ENCODE results near the gene ILDR1. TPM values are rescaled to one million over a fixed set of nuclear protein-coding genes. Genes with fewer than 3 reads are reported as not detected.
"Not testable (repeated sequence)": the region's sequence is repeated elsewhere in the genome, so short reads cannot be mapped to it uniquely, and the experiment has no call there.

Gene ILDR1
- total and polyA plus RNA-seq, 5 donors: not detected

- H3K4me3 ChIP-seq (ENCODE audit: low read length): no peak overlapping the region
- H3K27ac ChIP-seq (ENCODE audit: low read length): no peak overlapping the region
- no peaks in the 10 kb centered on the region for H3K27me3 ChIP-seq (ENCODE audit: control insufficient read depth, insufficient read depth)
- no peaks in the 10 kb centered on the region for H3K9me3 ChIP-seq (ENCODE audit: control insufficient read depth, low read length)
- no peaks in the 10 kb centered on the region for H3K4me1 ChIP-seq (ENCODE audit: control insufficient read depth, insufficient read depth, low read length)
- no peak for DNase-seq
- no peak for ATAC-seq
- 77% methylated on average over 4 of the region's 4 CpGs for WGBS
- intact Hi-C loops (cut with DNase I): no loop called here
Observed at GRCh38 chr3:121942116-121942786, 79.8 kb downstream of the ILDR1 start.

- no peak overlapping the region for H3K4me3 ChIP-seq (ENCODE audit: low read length)
- H3K27ac ChIP-seq (ENCODE audit: low read length): no peak overlapping the region
- DNase-seq (no peak), ATAC-seq (no peak)
- H3K27me3 ChIP-seq (ENCODE audit: control insufficient read depth, insufficient read depth): no peaks in the 10 kb centered on the region
- WGBS: 92% methylated on average over 1 of the region's 1 CpG
- H3K9me3 ChIP-seq (ENCODE audit: control insufficient read depth, low read length): no peaks in the 10 kb centered on the region
- no peaks in the 10 kb centered on the region for H3K4me1 ChIP-seq (ENCODE audit: control insufficient read depth, insufficient read depth, low read length)
- intact Hi-C loops (cut with DNase I): no loop called here
Observed at GRCh38 chr3:121941592-121941991, 80.5 kb downstream of the ILDR1 start.

GRCh38 chr3:121938141-121938855, 83.7 kb downstream of the ILDR1 start:
- H3K4me1 ChIP-seq (ENCODE audit: control insufficient read depth, insufficient read depth, low read length); H3K27ac ChIP-seq (ENCODE audit: low read length); intact Hi-C loops (cut with DNase I); DNase-seq; H3K9me3 ChIP-seq (ENCODE audit: control insufficient read depth, low read length); H3K27me3 ChIP-seq (ENCODE audit: control insufficient read depth, insufficient read depth); ATAC-seq; H3K4me3 ChIP-seq (ENCODE audit: low read length): not testable (repeated sequence)
- WGBS: 92% methylated on average over 29 of the region's 29 CpGs

Other genes starting within 250 kb of the ILDR1 start
- 10 to 100 TPM in 1 of 4 donors, 1 to 10 TPM in 3; 8.9 to 10.2 (median 9.4) TPM for gene IQCB1, start 187.2 kb downstream of the ILDR1 start, total RNA-seq
- 5.9 TPM for gene IQCB1, start 187.2 kb downstream of the ILDR1 start, polyA plus RNA-seq
- gene EAF2, start 187.0 kb downstream of the ILDR1 start, total RNA-seq: 1 to 10 TPM; 4.4 to 7.1 (median 5.3) TPM
- 6.0 TPM for gene EAF2, start 187.0 kb downstream of the ILDR1 start, polyA plus RNA-seq
- 1 to 10 TPM in 3 of 4 donors, under 1 TPM in 1; 0.56 to 8.5 (median 6.6) TPM for gene SLC15A2, start 127.8 kb downstream of the ILDR1 start, total RNA-seq
- 1.4 TPM for gene SLC15A2, start 127.8 kb downstream of the ILDR1 start, polyA plus RNA-seq
- 1 to 10 TPM; 3.1 to 5.4 (median 5.1) TPM for gene CD86, start 33.1 kb upstream of the ILDR1 start, total RNA-seq
- gene CD86, start 33.1 kb upstream of the ILDR1 start, polyA plus RNA-seq: 0.91 TPM
- not detected for gene CASR, start 161.4 kb upstream of the ILDR1 start, total RNA-seq
- not detected for gene CASR, start 161.4 kb upstream of the ILDR1 start, polyA plus RNA-seq